Fibroblast of skin of abdomen (primary cell): Measurements from ENCODE around the gene GRAP2.
"Not testable (repeated sequence)": the region's sequence is repeated elsewhere in the genome, so short reads cannot be mapped to it uniquely, and the experiment has no call there.

ENCODE experiments used
- DNase-seq: peaks from one replicate; pipeline ENCODE4 v3.0.0-alpha.2; 2013

Gene GRAP2

GRCh38 chr22:39967996-39968972, 67.4 kb downstream of the GRAP2 start:
- DNase-seq = peak; percentile 12

DNA sequence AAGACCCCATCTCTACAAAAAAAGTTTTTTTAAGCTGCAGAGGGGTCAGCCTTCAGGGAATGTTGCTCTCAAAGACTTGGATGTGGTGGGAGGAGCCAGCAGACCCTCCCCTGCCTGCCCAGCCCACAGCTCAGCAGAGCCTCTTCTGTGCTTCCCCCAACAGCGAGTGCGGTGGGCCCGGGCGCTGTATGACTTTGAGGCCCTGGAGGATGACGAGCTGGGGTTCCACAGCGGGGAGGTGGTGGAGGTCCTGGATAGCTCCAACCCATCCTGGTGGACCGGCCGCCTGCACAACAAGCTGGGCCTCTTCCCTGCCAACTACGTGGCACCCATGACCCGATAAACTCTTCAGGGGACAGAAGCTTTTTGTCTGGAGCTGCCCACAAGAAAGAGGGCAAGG, 69.9 kb downstream of the GRAP2 start:
- DNase-seq = no peak

- no peak for DNase-seq
These were observed 71.8 kb downstream of the GRAP2 start for GRCh38 chr22:39972641-39973040.

DNA sequence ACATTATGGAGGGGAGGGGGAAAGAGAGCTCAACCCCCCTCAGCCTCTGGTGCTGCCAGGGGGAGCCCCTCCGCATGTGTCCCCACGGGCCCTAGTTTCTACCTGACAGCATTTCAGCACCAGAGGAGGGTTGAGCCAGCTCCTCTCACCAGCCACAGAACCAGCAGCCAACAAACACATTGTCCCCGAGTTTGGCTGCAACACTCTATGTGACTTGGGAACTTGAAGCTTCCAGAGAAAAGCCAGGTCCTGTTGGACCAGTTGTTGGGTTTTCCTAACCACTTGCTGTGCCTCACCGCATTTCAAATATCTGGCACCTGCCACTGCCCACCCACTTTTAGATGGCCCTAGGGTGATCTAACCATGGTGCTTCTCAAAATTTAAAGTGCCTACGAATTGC, 72.8 kb downstream of the GRAP2 start:
- no peak for DNase-seq

DNA sequence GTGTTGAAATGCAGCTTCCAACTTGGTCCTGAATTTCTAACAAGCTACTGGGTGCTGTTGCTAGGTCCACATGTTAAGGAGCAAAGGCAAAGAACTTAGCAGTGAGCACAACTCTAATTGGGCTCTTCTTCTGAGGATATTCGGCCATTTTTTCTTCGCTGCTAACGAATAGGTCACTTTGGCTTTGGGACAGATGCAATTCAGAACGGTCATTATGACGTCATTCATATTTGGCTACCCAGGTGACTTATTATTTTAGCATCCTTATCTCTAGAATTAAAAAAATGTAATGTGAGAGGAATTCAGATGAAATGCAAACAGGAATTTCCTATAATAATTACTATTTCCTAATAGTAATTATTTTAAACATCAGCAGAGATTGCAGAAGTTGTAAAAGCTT, 73.2 kb downstream of the GRAP2 start:
- no peak for DNase-seq

- no peak for DNase-seq
These were observed 78.2 kb downstream of the GRAP2 start for GRCh38 chr22:39979048-39979447.

- DNase-seq = no peak
These were observed 78.6 kb downstream of the GRAP2 start for GRCh38 chr22:39979458-39979857.

DNA sequence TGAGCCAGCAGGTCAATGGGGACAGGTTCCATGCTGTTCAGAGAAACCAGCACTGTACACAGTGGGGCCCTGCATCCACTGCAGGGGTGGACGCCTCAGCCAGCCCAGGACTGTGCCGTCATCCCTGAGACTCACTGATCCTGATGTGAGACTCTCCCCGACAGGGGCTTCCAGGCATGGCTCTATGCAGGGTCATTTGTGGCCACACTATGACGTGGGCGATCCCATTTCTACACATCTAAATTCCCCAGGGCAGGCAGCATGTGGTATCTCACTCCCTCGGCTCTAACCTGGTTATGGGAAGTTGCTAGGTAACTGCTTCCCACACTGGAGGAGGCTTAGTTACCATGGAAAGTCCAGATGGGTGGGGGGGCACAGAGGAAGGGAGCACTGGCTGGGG, 79.7 kb downstream of the GRAP2 start:
- no peak for DNase-seq

- DNase-seq = no peak
These were observed 82.5 kb downstream of the GRAP2 start for GRCh38 chr22:39983346-39983745.

GRCh38 chr22:39984006-39984405, 83.1 kb downstream of the GRAP2 start:
- no peak for DNase-seq

- DNase-seq = no peak
These were observed 83.9 kb downstream of the GRAP2 start for GRCh38 chr22:39984746-39985145.

- no peak for DNase-seq
These were observed 84.6 kb downstream of the GRAP2 start for GRCh38 chr22:39985383-39986035.

GRCh38 chr22:39988386-39989114, 87.7 kb downstream of the GRAP2 start:
- DNase-seq = no peak

DNA sequence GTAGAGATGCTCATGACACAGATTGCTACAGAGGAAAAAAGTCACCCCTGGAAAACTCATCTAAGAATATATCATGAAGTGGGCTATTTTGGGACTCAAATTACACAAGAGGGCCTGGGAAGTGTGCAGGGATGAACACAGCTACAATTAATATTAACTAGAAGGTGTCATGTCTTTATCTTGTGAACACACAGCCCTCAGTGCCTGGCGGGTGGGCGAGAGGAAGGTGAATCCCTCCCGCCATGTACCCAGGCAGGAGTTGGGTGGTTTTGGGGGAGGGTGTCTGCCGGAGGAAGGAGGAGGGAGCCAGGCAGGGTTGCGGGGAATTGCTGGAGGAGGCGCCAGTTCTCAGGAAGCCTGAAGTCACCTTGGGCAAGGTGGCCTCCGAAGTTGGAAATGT, 88.7 kb downstream of the GRAP2 start:
- no peak for DNase-seq

GRCh38 chr22:39990686-39991085, 89.8 kb downstream of the GRAP2 start:
- DNase-seq = no peak

- DNase-seq = no peak
These were observed 90.4 kb downstream of the GRAP2 start for GRCh38 chr22:39991159-39991860.

- no peak for DNase-seq
These were observed 91.4 kb downstream of the GRAP2 start for GRCh38 chr22:39992088-39992826.

DNA sequence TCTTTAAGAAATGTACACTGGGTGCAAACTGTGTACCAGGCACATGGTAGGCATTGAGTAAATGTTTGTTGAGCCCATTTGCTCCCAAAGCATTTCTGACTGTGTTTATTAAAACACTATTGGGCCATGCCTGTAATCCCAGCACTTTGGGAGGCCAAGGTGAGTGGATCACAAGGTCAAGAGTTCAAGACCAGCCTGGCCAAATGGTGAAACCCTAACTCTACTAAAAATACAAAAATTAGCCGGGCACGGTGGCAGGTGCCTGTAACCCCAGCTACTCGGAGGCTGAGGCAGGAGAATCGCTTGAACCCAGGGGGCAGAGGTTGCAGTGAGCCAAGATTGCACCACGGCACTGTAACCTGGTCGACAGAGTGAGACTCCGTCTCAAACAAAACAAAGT, 92.0 kb downstream of the GRAP2 start:
- not testable (repeated sequence) for DNase-seq

DNA sequence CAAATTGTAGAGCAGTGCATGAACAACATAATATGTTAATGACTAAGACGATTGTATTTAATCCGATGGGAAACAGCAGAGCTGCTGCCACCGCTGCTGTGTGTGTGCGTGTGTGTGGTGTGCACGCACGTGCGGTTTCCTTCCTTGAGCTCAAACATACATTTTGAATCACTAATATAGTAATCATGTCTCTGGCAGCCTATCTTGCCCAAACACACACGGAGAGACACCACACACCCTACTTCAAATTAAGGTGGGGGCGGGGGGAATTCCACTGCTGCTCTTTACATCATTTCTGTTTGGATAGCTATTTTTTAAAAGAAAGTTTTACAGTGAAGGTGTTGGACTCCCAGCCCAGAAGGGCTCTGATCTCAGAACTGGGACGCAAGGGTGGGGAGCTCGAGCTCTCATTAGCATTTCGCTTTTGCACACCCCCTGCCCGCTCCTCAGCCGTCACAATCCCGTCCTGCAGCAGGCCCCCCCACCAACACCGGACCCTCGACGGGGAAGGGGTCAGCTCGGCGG, 93.2 kb downstream of the GRAP2 start:
- DNase-seq = peak; percentile 72

- no peak for DNase-seq
These were observed 93.9 kb downstream of the GRAP2 start, which contains the start of gene FAM83F for GRCh38 chr22:39994566-39995392. Gene FAM83F (plus strand): TSS chr22:39994954. CDS start chr22:39995043, 89 bp downstream.
